ENCODE data around the gene ZNF319.

ZNF319 gene

DNA sequence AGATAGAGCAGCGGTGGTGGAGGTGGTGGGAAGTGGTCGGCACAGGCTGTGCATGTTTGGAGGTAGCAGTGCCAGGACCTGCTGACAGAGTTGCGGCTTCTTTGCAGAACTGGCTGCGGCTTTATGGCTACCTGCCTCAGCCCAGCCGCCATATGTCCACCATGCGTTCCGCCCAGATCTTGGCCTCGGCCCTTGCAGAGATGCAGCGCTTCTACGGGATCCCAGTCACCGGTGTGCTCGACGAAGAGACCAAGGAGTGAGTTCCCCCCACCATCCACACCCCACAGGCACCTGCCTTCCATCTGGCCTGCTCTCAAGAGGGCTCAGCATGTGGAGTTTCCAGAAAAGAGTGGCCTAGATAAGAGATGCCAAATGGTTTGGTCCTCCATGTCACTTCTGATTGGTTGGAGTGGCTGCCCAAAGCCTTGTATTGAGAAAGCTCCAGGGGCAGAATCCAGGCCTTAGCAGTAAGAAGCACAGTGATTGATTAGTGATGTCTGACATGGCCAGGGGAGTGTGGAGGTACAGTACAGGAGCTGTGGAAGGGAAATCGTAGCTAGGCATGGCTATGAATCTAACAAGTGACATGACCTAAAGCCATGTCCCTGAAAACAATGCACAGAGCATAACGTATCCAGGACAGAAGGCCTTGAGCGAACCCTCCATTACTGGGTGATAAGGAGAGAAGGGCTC lies 37.0 kb upstream of the ZNF319 start:
- DNase-seq (ENCODE audit: low read depth) = no peak

DNA sequence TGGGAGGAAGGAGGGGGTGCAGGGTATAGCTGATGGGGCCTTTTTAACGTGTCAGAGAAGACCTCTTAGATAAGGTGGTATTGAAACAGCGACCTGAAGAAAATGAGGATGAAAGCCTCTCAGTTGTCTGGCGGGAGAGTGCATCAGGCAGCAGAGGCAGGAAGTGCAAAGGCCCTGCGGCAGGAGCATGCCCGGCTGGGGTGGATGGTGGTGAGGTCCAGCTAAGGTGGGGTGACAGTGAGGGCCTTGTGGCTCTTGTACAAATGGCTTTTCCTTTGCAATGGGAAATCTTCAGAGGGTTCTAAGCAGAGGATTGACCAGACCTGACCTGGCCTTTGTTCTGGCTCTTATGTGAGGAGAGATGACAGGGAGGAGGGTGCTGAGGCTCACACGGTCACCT lies 36.5 kb upstream of the ZNF319 start:
- DNase-seq (ENCODE audit: low read depth) = no peak

DNA sequence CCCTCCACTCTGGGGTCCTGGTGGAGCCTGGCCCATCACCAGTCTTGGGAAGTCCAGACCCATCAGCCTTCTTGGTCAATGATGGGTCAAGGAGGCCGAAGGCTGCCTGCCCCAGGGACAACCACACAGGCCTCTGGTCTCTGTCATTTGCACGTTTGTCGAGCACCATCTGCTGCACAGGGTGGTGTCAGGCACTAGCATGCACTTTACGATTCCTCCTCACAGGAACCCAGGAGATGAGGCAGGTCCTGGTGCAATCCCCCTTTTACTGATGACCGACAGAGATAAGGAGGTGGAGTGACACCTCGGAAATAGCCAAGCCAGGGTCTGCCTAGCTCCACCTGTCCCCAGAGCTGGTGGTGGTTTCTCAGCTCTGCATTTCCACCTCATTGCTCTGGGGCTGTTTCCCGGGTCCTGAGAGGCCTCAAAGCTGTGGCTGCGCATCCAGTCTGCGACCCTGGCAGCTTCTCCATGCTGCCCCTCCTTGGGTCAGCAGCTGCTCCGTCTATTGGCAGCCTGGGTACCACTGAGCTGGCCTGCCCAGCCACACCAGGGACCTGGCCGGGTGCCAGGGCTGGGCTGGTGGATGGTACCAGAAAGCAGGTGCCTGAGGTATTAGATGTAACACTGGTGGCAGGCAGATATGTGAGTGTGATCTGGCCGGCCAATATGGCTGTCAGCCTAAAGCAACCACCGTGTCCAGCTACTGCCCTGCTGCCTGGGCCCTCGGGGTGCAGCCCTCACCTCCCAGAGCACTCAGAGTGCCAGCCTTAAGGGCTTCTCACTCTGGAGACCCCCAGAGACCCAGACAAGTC lies 35.1 kb upstream of the ZNF319 start:
- DNase-seq (ENCODE audit: low read depth) = no peak

DNA sequence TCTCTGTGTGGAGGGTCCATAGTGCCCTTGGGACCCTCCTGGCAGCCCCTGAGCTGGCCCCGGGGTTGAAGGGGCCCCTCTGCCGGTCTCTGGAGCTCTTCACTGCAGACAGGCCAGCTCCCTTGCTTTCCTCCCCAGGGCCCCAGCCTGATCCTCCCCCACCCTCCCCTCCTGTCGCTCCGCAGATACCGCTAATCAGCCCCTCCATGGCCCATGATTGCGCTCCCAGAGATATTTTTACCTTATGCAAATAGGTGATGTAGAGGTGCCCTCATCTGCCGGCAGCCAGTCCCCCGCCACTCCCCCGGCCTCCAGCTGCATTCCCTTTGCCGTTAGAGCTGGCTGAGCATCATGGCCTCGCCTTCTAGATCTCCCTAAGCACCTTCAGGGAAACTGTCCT lies 34.3 kb upstream of the ZNF319 start:
- DNase-seq (ENCODE audit: low read depth) = no peak

DNA sequence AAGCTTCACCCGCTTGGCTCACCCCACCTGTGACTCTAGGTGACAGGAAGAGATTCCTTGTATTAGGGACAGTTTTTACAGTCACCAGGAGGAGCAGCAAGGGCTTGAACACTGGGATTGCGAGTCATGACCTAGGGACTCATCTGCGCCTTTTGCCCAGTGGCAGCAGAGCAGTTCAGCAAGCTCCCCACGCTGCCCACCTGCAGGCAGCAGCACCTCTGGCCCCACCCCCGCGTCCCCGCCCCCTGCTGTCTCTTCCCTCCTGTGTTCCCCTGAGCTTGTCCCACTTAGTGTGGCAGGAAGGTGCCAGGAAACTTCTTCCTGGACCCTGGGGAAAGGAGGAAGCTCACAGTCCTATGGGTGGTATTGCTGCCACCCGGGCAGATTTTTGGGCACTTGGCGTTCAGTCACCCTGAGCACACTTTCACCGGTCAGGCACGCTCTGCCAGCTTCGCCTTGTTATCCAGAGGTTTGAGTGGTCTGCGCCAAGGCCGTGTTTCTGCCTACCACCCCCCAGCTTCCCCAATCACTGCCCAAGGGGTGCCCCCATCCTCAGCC lies 33.7 kb upstream of the ZNF319 start:
- DNase-seq (ENCODE audit: low read depth) = no peak

DNA sequence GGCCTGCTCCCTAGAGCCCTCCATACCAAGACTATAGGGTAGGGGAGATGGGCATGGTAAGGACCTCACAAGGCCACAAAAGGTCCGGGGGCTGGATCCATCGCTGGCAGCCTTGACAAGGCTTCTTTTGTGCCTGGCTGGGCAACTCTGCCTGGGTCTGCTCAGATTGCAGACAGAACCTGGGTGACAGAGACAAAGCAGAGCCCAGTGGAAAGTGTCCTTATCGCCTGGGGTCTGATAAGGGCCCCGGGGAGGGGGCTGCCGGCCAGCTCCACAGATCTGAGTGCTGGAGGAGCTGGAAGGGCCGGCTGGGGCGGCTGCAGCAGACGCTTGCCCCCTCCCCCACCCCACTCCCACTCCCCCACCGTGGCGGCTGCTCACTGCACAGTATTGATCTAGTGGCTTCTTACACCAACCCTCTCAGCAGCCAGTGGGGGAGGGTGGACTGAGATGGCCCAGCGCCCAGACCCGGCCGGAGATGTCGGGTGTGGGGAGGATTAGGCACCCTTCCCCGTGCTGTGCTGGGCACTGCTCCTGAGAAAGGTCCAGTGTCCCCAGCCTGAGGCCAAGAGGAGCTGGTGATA lies 32.3 kb upstream of the ZNF319 start:
- DNase-seq (ENCODE audit: low read depth) = no peak

DNA sequence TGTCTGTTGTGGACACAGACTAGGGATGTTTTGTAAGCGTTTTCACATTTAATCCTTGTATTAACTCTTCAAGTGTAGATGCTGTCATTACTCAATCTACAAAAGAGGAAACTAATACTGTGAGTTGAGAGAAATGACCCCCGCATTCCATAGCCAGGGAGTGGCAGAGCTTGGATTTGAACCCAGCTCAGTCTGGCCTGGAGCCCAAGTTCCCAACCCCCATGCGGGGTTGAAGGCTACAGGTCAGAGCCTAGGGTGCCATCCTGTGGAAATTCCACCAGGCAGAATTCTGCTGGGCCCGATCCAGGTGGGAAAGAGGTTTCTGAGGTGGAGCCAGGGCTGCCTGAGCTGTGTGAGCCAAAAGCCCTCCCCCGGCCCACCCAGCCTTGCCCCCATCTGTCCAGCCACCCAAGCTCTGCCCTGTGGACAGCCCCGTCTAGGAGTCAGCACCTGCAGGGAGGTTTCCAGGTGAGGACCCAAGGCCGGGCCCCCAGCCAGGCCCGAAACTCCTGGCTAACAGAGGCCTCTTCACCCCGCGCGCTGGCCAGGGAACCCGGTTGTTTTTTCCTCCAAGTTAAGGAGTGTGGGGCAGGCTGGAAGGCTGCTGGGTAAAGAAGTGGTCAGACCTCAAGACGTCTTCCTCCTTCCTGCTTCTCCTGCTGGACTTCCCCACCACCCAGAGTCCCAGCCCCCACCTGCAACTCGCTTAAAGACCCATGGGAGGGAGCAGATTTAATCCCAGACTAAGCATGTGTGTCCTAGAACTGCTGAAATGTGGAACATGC lies 30.7 kb upstream of the ZNF319 start:
- no peak for DNase-seq (ENCODE audit: low read depth)

DNA sequence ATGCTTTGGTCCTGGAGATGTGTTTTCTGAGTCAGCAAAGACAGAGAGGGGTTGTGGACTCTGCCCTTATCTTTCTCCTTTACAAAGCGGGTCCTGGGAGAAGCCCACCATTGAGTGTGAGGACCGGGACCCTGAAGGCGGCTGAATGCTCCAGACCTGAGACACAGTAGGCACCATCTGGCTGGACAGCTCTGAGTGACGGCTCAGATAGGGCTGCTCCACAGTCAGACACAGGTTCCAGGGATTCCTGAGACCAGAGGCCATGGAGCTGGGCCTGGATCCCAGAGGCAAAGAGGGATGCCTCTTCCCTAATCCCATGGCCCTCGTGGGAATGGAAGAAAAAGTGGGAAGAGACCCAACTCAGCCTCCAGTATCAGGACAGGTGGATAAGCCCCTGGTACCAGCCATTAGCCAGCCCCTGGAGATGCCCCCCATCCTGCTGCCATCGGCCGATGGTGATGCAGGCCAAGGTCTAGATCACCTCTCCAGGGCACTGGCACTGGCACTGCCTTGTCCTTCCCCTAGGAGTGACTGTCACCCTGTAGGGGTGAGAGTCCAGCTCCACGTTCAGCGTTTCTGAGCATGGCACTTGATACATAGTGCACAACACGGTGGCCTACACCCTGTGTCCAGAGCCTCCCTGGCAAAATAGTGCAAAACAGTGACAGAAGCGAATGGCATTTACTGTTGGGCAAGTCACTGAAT lies 29.8 kb upstream of the ZNF319 start:
- DNase-seq (ENCODE audit: low read depth) = no peak

DNA sequence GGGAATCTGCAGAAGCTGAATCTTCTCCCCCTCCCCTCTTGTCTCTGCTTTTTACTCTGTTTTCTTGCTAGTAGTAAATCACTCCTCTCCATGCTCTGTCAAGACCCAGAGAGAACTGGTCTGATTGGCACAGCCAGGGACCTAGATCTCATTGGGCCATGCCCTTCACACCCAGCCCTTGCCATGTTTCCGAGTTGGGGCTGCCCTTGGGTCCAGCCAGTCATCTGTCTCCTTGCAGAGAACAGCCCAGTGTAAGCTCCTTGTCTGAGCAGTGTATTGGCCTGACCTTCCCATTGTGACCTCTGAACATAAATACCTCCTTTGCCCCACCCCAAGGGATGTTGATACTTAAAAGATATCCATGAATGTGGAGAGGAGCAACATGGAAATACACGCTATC lies 28.9 kb upstream of the ZNF319 start:
- no peak for DNase-seq (ENCODE audit: low read depth)

DNA sequence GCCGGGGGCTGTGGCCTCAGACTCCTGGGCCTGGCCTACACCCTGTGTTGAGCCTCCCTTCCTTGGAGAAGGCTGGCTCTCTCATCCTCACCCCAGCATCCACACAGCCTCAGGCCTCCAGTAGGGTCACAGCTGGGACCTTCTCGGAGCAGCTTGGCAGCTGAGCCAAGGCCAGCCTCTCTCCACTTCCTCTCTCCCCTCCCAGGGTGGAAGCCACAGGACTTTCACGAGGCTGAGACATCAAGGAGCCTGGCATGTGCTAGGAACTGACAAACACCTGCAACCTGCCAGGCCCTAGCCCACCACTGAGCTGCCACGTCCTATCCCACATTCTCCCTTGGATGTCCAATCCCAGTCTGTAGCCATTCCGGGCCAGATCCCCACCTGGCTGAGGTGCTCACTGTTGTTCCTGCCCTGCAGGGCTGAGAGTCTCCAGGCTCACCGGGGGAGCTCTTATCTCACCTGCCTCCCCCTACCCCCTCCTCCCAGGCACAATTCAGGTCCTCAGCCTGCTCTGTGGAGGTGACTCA lies 28.1 kb upstream of the ZNF319 start:
- DNase-seq (ENCODE audit: low read depth) = no peak

DNA sequence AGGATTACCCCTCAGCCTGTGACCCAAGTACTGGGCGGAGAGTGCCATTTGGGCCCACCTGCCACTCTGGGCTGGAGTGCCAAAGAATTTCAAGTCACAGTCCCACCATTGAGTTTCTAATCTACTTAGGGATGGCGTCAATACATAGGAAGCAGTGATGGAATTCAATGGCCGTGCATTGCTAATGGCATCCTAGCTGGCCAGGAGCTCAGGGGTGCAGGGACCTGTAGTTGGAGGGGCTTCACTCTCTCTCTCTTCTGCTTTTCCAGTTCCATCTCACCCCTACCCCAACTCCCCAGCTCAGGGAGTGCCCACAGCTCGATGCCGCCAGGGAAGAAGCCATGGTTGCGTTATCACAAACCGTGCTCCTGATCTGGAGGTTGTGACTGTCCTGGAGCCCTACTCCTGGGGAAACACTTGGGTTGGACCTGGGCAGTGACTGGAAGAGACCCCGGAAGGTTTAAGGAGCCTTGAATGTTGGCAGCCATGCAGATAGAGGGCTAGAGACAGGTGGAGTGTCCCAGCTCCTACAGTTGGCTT lies 27.5 kb upstream of the ZNF319 start:
- no peak for DNase-seq (ENCODE audit: low read depth)

DNA sequence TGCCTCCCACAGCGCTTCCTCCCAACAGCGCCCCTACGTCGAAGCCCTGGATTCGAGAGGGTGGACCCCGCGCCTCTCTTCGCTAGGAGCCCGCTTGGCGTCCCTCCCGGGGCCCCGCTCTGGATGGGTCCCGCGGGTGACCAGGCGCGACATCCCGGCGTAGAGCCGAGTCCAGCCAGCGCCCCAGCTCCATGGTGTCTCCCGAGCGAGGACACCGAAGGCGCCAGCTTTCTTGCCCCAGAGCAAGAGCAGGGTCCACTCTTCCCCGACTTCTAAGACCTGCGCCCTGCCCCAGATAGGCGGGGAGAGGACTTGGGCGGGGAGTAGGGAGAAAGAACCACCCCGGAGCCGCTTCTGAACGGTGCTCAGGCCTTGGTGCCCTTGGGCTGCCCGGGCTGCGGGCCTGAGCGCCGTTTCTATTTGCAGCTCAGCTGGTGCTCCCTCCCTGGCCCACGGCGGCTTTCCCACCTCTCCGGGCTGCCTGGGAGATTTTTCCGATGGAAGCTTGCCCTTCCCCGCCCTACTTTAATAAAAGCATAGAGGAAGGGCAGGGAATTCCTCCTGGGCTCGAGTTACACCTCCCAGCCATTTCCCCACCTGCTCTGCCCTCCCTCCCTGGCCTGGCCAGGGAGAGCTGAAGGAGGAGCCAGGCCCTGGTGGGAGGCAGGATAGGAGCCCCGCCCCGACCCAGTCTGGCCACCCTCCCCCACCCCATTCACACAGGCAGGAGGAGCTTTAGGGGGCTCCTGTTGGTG lies 26.9 kb upstream of the ZNF319 start:
- DNase-seq (ENCODE audit: low read depth) = no peak

DNA sequence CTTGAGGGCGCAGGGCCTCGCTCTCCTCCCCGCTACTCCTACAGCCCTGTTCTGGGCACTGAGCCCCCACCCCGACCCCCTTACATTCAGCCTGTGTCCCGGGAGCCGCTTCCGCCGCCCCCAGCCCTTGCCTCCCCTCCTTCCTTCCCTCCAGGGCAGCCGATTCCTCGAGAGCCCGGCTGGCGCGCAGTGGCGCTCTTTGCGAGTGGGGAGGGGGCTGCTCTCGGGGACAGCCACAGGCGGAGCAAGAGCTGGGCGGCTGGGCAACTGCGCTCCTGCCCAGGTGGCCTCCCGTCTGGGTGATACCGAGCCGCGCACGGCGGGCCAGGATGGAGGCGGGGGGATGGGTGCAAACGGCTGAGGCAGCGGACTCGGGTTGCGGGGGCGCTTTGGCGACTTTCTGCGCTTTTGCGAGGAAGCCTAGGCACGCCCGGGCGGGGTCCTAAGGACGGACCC lies 26.3 kb upstream of the ZNF319 start:
- DNase-seq (ENCODE audit: low read depth) = no peak

DNA sequence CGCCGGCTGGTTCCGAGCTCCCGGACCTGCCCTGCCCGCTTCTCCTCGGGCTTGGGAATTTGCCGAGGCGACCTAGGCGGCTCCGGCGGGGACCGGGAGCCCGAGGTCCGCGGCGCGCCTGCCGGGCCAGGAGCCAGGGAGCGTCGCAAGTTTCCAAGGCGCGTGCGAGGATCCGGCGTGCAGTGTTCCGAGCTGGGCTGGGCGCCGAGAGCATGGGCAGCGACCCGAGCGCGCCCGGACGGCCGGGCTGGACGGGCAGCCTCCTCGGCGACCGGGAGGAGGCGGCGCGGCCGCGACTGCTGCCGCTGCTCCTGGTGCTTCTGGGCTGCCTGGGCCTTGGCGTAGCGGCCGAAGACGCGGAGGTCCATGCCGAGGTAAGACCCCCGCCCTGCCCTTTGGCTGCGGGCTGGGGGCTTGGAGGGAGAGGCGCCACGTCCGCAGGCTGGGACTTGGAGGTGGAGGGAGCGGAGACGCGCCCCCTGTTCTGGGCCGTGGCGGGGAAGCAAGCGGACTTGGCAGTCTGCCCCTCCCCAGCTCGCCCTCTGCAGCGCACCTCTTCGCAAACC lies 25.8 kb upstream of the ZNF319 start:
- DNase-seq (ENCODE audit: low read depth) = peak; percentile 15

DNA sequence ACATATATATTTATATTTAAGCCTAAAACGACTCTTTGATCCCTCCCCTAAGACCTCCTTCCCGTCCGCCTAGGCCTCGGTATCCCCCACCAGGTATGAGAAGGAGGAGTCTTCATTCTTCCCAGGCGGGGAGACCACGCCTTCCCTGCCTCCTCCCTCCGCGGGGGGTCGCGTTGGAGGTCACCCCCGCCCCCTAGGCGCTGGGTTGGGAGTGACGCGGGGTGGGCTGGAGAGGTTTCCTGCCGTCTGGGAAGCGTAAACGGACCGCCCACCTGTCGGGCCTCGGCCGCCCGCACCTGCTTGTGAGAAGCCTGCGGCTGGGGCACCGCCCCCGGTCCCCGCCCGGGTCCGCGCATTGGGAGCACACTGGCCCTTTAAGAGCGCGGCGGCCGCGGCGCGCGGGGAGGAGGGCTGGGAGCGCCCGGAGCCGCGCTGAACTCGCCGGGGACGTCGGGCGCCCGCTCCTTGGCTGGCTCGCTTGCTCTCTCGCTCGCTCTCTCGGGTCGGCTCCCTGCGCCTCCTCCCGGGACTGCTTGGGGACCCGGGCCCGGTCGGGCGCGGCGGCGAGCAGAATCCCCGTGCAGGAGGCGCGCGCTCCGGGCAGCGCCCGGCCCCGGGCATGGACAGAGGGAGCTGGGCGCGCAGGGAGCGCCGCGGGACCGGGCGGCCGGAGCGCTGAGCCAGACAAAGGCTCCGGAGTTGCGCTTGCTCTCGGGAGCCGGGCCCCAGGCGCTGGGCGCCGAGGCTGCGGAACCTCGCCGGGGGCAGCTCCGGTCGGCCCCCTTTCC lies 25.1 kb upstream of the ZNF319 start, which contains the start of gene MMP15:
TSS of gene MMP15 (plus strand) at position 404 of the 788 bp plus-strand sequence. CDS start 597 bp downstream, outside the sequence.
- peak; percentile 29 for DNase-seq (ENCODE audit: low read depth)

DNA sequence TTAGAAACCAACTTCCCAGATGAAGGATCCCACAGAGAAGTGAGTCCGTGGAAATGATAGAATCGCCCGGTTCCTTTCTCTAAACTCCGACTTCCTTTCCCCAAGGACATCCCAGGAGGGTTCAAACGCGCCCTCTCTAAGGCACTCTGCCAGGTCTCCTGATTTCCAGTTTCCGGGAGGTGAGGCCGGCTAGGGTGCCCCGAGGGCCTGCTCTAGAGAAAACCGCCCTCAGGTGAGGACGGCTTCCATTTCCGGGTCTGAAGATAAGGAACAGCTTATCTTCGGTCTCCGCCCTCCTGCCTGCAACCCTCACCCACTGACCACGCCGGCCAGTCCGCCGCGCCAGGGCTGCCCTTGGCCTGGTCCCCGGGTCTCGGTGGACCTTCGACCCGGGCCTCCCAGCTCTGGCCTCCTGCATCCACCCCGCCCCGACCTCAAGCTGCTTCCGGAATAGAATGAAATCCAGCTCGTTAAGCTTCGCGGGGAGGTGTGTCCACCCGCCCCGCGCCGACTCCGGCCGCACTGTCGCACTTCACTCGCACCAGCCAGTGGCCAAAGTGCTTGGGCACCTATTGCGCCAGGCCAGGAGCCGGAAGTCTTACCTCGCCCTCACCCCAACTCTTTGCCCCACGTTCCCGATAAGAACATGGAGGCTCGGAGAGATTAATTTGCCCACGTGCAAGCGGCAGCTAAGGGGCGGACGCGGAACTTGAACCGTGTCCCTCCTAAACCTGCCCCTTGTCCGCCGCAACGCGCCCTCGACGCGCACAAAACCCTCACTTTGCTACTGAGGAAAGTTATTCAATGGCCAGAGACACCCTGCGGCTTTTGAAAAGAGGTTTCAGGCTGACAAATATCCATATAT lies 24.2 kb upstream of the ZNF319 start:
- DNase-seq (ENCODE audit: low read depth) = no peak

DNA sequence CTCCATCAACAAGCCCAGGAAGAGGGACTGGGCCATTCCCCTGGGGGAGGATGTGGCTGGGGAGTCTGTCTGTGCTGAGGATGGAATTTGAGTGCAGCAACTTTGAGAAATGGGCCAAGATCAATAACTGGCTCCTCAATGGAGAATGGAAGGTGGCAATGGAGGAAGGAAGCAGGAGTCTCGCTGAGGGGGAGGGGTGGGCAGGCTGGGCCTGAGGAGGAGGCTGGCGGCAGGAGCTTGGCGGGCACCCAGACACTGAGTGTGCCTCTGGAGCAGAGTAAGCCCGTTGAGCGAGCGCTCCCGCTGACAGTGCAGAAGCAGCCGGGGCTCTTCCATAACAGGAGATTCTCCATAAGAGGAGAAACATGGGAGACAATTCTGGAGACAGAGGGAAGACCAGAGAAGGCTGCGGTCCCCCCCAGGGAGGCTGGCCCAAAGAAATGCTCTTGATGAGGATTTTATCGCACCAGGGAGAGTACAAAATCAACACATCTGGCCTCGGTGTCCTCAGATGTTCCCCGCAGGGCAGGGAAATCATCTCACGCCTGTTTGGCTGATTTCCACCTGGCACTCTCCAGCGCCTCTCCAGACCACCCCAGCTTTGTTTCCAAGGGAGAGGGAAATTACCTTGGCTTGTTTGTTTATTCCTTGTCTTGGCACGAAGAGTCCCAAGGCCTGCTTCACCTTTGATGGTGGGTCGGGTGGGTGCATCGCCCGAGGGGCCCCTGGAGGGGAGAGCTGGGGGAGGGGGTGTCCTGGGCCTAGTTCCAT lies 22.3 kb upstream of the ZNF319 start:
- DNase-seq (ENCODE audit: low read depth) = no peak
